ENCODE data around the gene SEMA5A.

The SEMA5A gene

DNA sequence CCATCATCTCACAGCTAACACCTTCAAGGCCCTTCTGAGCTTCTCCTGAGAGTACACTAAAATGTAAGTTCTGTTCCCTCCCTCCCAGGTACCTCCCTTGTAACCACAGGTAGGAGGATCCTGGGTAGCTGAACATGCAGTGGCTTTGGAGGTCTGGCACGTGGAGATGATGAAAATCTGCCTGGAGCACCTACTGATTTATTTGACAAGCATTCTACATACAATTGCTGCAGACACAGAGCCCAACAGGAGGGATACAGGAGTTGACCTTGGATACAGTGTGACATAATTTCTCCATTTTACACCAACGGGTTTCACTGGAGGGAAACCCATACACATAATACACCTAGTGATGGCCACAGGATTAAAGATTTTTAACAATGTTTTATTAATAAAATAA is 478.7 kb downstream of the SEMA5A start:
- TF ChIP-seq, protein P1, sequence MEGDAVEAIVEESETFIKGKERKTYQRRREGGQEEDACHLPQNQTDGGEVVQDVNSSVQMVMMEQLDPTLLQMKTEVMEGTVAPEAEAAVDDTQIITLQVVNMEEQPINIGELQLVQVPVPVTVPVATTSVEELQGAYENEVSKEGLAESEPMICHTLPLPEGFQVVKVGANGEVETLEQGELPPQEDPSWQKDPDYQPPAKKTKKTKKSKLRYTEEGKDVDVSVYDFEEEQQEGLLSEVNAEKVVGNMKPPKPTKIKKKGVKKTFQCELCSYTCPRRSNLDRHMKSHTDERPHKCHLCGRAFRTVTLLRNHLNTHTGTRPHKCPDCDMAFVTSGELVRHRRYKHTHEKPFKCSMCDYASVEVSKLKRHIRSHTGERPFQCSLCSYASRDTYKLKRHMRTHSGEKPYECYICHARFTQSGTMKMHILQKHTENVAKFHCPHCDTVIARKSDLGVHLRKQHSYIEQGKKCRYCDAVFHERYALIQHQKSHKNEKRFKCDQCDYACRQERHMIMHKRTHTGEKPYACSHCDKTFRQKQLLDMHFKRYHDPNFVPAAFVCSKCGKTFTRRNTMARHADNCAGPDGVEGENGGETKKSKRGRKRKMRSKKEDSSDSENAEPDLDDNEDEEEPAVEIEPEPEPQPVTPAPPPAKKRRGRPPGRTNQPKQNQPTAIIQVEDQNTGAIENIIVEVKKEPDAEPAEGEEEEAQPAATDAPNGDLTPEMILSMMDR (IDR thresholded peaks at IDR 0.05; ENCODE audit: low read length), result no peak
- no peak for TF ChIP-seq EZH2 (optimal IDR thresholded peaks at IDR 0.05; ENCODE audit: low read depth, low read length)
- TF ChIP-seq EZH2phosphoT487 (IDR thresholded peaks at IDR 0.05; ENCODE audit: low read length), result no peak
- Histone ChIP-seq H3K27ac (ENCODE audit: low read length) (no peak overlapping the region), H3K4me2 (ENCODE audit: low read depth, low read length) (no peak overlapping the region), H4K20me1 (ENCODE audit: insufficient read depth, low read length) (no peaks in the 10 kb centered on the region), H3K9me2 (replicated peaks; ENCODE audit: insufficient read depth, low read length) (no peaks in the 10 kb centered on the region), H3K79me2 (ENCODE audit: low read length) (no peaks in the 10 kb centered on the region), H3K4me3 (ENCODE audit: low read length) (no peak overlapping the region), H3K4me1 (ENCODE audit: low read length) (no peaks in the 10 kb centered on the region), H3K36me3 (replicated peaks; ENCODE audit: insufficient read depth, low read length) (no peaks in the 10 kb centered on the region), H2AFZ (ENCODE audit: low read length) (no peak overlapping the region), H3K9ac (ENCODE audit: low read length) (no peak overlapping the region), H3K9me3 (replicated peaks; ENCODE audit: insufficient read depth, low read length) (no peaks in the 10 kb centered on the region), H3F3A (ENCODE audit: insufficient read depth, low read length) (no peaks in the 10 kb centered on the region), H3K27me3 (replicated peaks; ENCODE audit: insufficient read depth, low read length) (no peaks in the 10 kb centered on the region)
- DNase-seq, result no peak

DNA sequence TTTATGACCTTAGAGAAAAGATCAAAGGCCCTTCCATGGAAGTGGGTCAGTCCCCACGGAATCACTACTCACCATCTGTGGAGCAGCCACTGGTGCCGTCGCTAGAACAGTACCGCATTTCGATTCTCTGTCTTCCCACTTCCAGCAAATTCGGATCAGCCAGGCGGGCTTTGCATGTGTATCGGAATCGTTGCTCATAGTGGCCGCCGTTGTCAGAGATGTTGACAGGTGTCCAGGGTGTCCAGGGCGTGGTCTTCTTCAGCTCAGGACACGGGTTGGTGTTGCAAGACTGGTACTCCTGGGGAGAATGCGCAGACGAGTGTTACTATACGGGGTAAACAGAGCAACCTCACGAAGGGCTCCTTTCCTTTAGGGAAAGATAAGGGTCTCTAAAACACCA is 479.5 kb downstream of the SEMA5A start:
- H3K9me2 ChIP-seq (replicated peaks; ENCODE audit: insufficient read depth, low read length), result no peaks in the 10 kb centered on the region
- no peak overlapping the region for H3K27ac ChIP-seq (ENCODE audit: low read length)
- DNase-seq, result no peak
- H3K4me1 ChIP-seq (ENCODE audit: low read length), result no peaks in the 10 kb centered on the region
- no peaks in the 10 kb centered on the region for H3K9me3 ChIP-seq (replicated peaks; ENCODE audit: insufficient read depth, low read length)
- no peaks in the 10 kb centered on the region for H3K36me3 ChIP-seq (replicated peaks; ENCODE audit: insufficient read depth, low read length)
- H3K27me3 ChIP-seq (replicated peaks; ENCODE audit: insufficient read depth, low read length), result no peaks in the 10 kb centered on the region
- no peak overlapping the region for H3K4me2 ChIP-seq (ENCODE audit: low read depth, low read length)
- H4K20me1 ChIP-seq (ENCODE audit: insufficient read depth, low read length), result no peaks in the 10 kb centered on the region
- H3K79me2 ChIP-seq (ENCODE audit: low read length), result no peaks in the 10 kb centered on the region
- TF ChIP-seq EZH2 (optimal IDR thresholded peaks at IDR 0.05; ENCODE audit: low read depth, low read length) (no peak), EZH2phosphoT487 (IDR thresholded peaks at IDR 0.05; ENCODE audit: low read length) (no peak)
- TF ChIP-seq, protein P1 (IDR thresholded peaks at IDR 0.05; ENCODE audit: low read length), result no peak
- no peaks in the 10 kb centered on the region for H3F3A ChIP-seq (ENCODE audit: insufficient read depth, low read length)
- no peak overlapping the region for H3K4me3 ChIP-seq (ENCODE audit: low read length)
- H3K9ac ChIP-seq (ENCODE audit: low read length), result no peak overlapping the region
- H2AFZ ChIP-seq (ENCODE audit: low read length), result no peak overlapping the region

DNA sequence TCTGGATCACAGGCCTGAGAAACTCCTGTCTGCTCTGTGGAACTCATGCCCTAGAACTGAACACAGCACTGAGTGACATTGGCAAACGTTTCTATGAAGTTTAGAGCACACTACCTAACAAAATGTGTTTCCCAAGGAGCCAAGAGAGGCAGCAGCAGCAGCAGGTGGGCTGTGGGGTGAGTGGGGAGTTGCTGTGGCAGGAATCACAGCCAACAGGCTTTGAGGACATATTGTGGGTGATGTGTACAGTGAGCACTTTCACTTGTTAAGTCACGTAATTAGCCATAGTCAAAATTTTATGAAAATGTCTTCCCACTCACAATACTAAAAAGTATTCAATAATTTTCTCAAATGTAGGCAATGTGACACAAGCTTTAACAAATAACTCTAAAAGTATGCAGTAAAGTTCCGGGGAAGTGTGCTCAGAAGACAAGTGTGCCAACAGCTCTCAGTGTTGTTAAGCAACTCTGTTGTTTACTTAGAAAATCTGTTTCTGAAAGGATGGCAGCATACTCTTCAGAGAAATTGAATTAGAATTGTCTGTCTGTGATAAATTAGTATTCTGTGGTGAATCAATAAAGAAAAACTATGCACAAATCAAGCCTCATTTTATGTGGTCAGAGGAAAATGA is 482.1 kb downstream of the SEMA5A start:
- DNase-seq, result no peak
- Histone ChIP-seq H3K27me3 (replicated peaks; ENCODE audit: insufficient read depth, low read length) (no peaks in the 10 kb centered on the region), H3F3A (ENCODE audit: insufficient read depth, low read length) (no peaks in the 10 kb centered on the region), H3K79me2 (ENCODE audit: low read length) (no peaks in the 10 kb centered on the region), H4K20me1 (ENCODE audit: insufficient read depth, low read length) (no peaks in the 10 kb centered on the region), H3K4me1 (ENCODE audit: low read length) (no peaks in the 10 kb centered on the region), H3K9me2 (replicated peaks; ENCODE audit: insufficient read depth, low read length) (no peaks in the 10 kb centered on the region), H3K27ac (ENCODE audit: low read length) (no peak overlapping the region), H3K4me3 (ENCODE audit: low read length) (no peak overlapping the region), H2AFZ (ENCODE audit: low read length) (no peak overlapping the region), H3K9me3 (replicated peaks; ENCODE audit: insufficient read depth, low read length) (no peaks in the 10 kb centered on the region), H3K36me3 (replicated peaks; ENCODE audit: insufficient read depth, low read length) (no peaks in the 10 kb centered on the region), H3K9ac (ENCODE audit: low read length) (no peak overlapping the region), H3K4me2 (ENCODE audit: low read depth, low read length) (no peak overlapping the region)
- no peak for TF ChIP-seq EZH2 (optimal IDR thresholded peaks at IDR 0.05; ENCODE audit: low read depth, low read length)
- TF ChIP-seq, protein P1 (IDR thresholded peaks at IDR 0.05; ENCODE audit: low read length), result no peak
- TF ChIP-seq EZH2phosphoT487 (IDR thresholded peaks at IDR 0.05; ENCODE audit: low read length), result no peak

All from MM.1S (cell line).